ENCODE data around the gene HDAC4. TPM values are rescaled to one million over a fixed set of nuclear protein-coding genes. Genes with fewer than 3 reads are reported as not detected.
A peak's percentile ranks its signal among the peaks of the same experiment; 100 is the strongest.

HDAC4 gene
- total RNA-seq, 1 donor from 2014 or later, result 34.4 TPM

- intact Hi-C loops (cut with DNase I), result loop anchor here (5.0 kb wide), 2 partner anchors 81 to 171 kb away; no protein-coding TSS in a partner anchor
- no peak for DNase-seq (ENCODE audit: low spot score)
These were observed 174.8 kb downstream of the HDAC4 start for GRCh38 chr2:239225871-239226561.

GRCh38 chr2:239225371-239225851 is 175.4 kb downstream of the HDAC4 start:
- DNase-seq (ENCODE audit: low spot score), result no peak
- intact Hi-C loops (cut with DNase I), result loop anchor here (5.0 kb wide), 2 partner anchors 82 to 172 kb away; no protein-coding TSS in a partner anchor

GRCh38 chr2:239224955-239225354 is 175.9 kb downstream of the HDAC4 start:
- intact Hi-C loops (cut with DNase I), result loop anchor here (5.0 kb wide), 2 partner anchors 82 to 172 kb away; no protein-coding TSS in a partner anchor
- DNase-seq (ENCODE audit: low spot score), result no peak

GRCh38 chr2:239224199-239224570 is 176.6 kb downstream of the HDAC4 start:
- DNase-seq (ENCODE audit: low spot score), result no peak
- intact Hi-C loops (cut with DNase I), result no loop called here

GRCh38 chr2:239223310-239224198 is 177.3 kb downstream of the HDAC4 start:
- DNase-seq (ENCODE audit: low spot score), result no peak
- intact Hi-C loops (cut with DNase I), result no loop called here

GRCh38 chr2:239222706-239223309 is 178.0 kb downstream of the HDAC4 start:
- intact Hi-C loops (cut with DNase I), result no loop called here
- DNase-seq (ENCODE audit: low spot score), result no peak

GRCh38 chr2:239222312-239222660 is 178.5 kb downstream of the HDAC4 start:
- intact Hi-C loops (cut with DNase I), result no loop called here

GRCh38 chr2:239220981-239221396 is 179.8 kb downstream of the HDAC4 start:
- intact Hi-C loops (cut with DNase I), result no loop called here

More at GRCh38 chr2:239222312-239222660, 178.5 kb downstream of the HDAC4 start:
- no peak for DNase-seq (ENCODE audit: low spot score)

GRCh38 chr2:239220341-239220740 is 180.5 kb downstream of the HDAC4 start:
- DNase-seq (ENCODE audit: low spot score), result no peak
- intact Hi-C loops (cut with DNase I), result no loop called here

More at GRCh38 chr2:239220981-239221396, 179.8 kb downstream of the HDAC4 start:
- DNase-seq (ENCODE audit: low spot score), result no peak

GRCh38 chr2:239216614-239217273 is 184.1 kb downstream of the HDAC4 start:
- peak; percentile 60 for DNase-seq (ENCODE audit: low spot score)
- intact Hi-C loops (cut with DNase I), result no loop called here

GRCh38 chr2:239215988-239216613 is 184.7 kb downstream of the HDAC4 start:
- intact Hi-C loops (cut with DNase I), result no loop called here
- DNase-seq (ENCODE audit: low spot score), result no peak

GRCh38 chr2:239215136-239215925 is 185.5 kb downstream of the HDAC4 start:
- peak; percentile 66 for DNase-seq (ENCODE audit: low spot score)
- intact Hi-C loops (cut with DNase I), result no loop called here

GRCh38 chr2:239214725-239215124 is 186.1 kb downstream of the HDAC4 start:
- DNase-seq (ENCODE audit: low spot score), result peak; percentile 67
- intact Hi-C loops (cut with DNase I), result no loop called here

- peak; percentile 53 for DNase-seq (ENCODE audit: low spot score)
- intact Hi-C loops (cut with DNase I), result no loop called here
These were observed 187.1 kb downstream of the HDAC4 start for GRCh38 chr2:239213643-239214101.

- peak; percentile 53 for DNase-seq (ENCODE audit: low spot score)
- intact Hi-C loops (cut with DNase I), result no loop called here
These were observed 187.7 kb downstream of the HDAC4 start for GRCh38 chr2:239212929-239213642.

- intact Hi-C loops (cut with DNase I), result no loop called here
- no peak for DNase-seq (ENCODE audit: low spot score)
These were observed 188.5 kb downstream of the HDAC4 start for GRCh38 chr2:239212121-239212928.
